MCF 10A (cell line): ENCODE measurements around the gene LTBR. TPM values are rescaled to one million over a fixed set of nuclear protein-coding genes. Genes with fewer than 3 reads are reported as not detected.
A peak's percentile ranks its signal among the peaks of the same experiment; 100 is the strongest.

Experiments used
- BruUV-seq: library from RNA; stranded (reverse); fragments of 400-500 nt; replicated peaks from 2 replicates; lab custom pipeline; 2021; lab: Mats Ljungman, UMichigan
- CTCF ChIA-PET: fragments of 300-600 bp; sonication (Branson Sonifier 250); formaldehyde crosslinking; extraction: SDS; loops from one replicate; lab custom pipeline; 2021; ENCODE audit warnings: antibody characterized with exemption, inconsistent platforms; lab: Yijun Ruan, JAX
- POLR2A ChIA-PET: fragments of 300-600, 350-650 bp; sonication (Branson Sonifier 250); formaldehyde crosslinking; extraction: SDS; loops from one replicate; lab custom pipeline; 2020; ENCODE audit warnings: antibody characterized with exemption, inconsistent platforms; lab: Yijun Ruan, JAX
- DNase-seq: peaks from one replicate; pipeline ENCODE4 v3.0.0-alpha.2; 2018; ENCODE audit not compliant: unreplicated experiment
- H3K27ac Mint-ChIP-seq: one replicate; pipeline ENCODE4 v1.8.0; 2022; ENCODE audit warnings: mild to moderate bottlenecking, low read depth, mixed read lengths; ENCODE audit not compliant: unreplicated experiment
- H3K27me3 Mint-ChIP-seq: one replicate; pipeline ENCODE4 v1.8.0; 2022; ENCODE audit warnings: mixed read lengths; ENCODE audit not compliant: insufficient read depth, unreplicated experiment
- H3K36me3 Mint-ChIP-seq: one replicate; pipeline ENCODE4 v1.8.0; 2022; ENCODE audit warnings: mild to moderate bottlenecking, moderate library complexity, mixed read lengths; ENCODE audit not compliant: insufficient read depth, unreplicated experiment
- H3K4me1 Mint-ChIP-seq: one replicate; pipeline ENCODE4 v1.8.0; 2022; ENCODE audit warnings: mixed read lengths; ENCODE audit not compliant: insufficient read depth, unreplicated experiment
- H3K4me3 Mint-ChIP-seq: one replicate; pipeline ENCODE4 v1.8.0; 2022; ENCODE audit warnings: mild to moderate bottlenecking, moderate library complexity, mixed read lengths; ENCODE audit not compliant: unreplicated experiment
- H3K9me3 Mint-ChIP-seq: one replicate; pipeline ENCODE4 v1.8.0; 2022; ENCODE audit warnings: mixed read lengths; ENCODE audit not compliant: unreplicated experiment
- intact Hi-C: fragments of 100-400 bp; cut with micrococcal nuclease; formaldehyde crosslinking; loops from 2 replicates; pipeline ENCODE4 v1.14.1; 2022
- total RNA-seq: library from RNA; stranded (reverse); gene quantifications from 2 replicates; pipeline ENCODE4 v1.2.3, GENCODE V29; 2022
- TF ChIP-seq, protein P1 (sequence below): fragments of 200-600 bp; IDR thresholded peaks from one replicate; pipeline ENCODE4 v1.8.0; 2022; ENCODE audit warnings: antibody characterized with exemption, mild to moderate bottlenecking; ENCODE audit not compliant: unreplicated experiment

LTBR gene
- total RNA-seq, 1 experiment from 2014 or later = 169 TPM

DNA sequence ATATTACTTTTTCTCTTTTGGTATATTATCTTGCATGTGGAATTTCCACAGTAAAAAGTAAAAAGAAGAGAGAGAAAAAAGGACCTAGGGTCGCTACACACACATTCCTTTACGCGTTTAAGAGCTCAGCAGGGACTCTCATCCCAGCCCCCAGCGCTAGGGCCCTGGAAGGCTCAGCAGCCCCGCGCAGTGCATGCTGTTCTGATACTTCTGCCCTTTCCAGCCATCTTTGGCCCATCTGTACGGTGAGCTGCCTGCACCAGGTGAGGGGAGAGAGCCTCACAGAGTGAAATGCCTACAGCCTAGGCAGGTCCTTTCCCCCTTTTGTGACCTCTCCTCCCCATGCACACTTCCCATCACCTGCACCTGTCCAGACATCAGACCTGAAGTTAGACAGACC is 1.6 kb upstream of the LTBR start:
- H3K4me1 Mint-ChIP-seq = peaks cover 30% of the 10 kb centered on the region
- no TSS peak for BruUV-seq
- intact Hi-C loops = no loop called here
- ChIA-PET CTCF (interaction anchor here (0.6 to 4.2 kb wide), 7 partner anchors 9 to 725 kb away, joined by 3 to 23 read pairs (median 3); partner anchors contain the start of gene SCNN1A), POLR2A (interaction anchor here (6.7 to 16.5 kb wide), 2 partner anchors 9 to 41 kb away, joined by 120 to 739 read pairs; partner anchors contain the start of genes SCNN1A and TNFRSF1A)
- DNase-seq = no peak
- no peaks in the 10 kb centered on the region for H3K9me3 Mint-ChIP-seq
- TF ChIP-seq, protein P1, sequence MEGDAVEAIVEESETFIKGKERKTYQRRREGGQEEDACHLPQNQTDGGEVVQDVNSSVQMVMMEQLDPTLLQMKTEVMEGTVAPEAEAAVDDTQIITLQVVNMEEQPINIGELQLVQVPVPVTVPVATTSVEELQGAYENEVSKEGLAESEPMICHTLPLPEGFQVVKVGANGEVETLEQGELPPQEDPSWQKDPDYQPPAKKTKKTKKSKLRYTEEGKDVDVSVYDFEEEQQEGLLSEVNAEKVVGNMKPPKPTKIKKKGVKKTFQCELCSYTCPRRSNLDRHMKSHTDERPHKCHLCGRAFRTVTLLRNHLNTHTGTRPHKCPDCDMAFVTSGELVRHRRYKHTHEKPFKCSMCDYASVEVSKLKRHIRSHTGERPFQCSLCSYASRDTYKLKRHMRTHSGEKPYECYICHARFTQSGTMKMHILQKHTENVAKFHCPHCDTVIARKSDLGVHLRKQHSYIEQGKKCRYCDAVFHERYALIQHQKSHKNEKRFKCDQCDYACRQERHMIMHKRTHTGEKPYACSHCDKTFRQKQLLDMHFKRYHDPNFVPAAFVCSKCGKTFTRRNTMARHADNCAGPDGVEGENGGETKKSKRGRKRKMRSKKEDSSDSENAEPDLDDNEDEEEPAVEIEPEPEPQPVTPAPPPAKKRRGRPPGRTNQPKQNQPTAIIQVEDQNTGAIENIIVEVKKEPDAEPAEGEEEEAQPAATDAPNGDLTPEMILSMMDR = no peak
- no peak overlapping the region for H3K27ac Mint-ChIP-seq
- no peak overlapping the region for H3K4me3 Mint-ChIP-seq
- H3K36me3 Mint-ChIP-seq = peaks cover 38% of the 10 kb centered on the region
- H3K27me3 Mint-ChIP-seq = no peaks in the 10 kb centered on the region

DNA sequence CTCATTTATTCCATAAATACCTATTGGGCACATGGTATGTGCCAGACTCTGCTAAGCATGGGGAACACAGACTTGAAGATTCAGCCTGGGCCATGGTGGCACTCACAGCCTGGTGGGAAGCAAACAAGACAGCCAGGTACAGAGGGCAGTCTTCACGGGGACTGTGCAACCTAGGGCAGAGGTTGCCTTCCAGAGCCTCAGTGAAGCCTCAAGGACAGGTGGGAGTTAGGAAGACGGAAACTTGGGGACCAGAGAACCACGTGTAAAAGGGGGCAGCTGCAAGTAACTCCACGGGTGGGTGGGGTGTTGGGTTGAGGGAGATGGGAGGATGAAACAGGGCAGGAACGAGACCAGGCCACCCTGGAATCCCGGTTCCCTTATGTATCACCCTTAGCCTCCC is 980 bp upstream of the LTBR start:
- Mint-ChIP-seq H3K4me3 (peak overlapping the region; percentile 49), H3K9me3 (no peaks in the 10 kb centered on the region), H3K4me1 (peaks cover 30% of the 10 kb centered on the region), H3K27me3 (no peaks in the 10 kb centered on the region), H3K27ac (no peak overlapping the region), H3K36me3 (peaks cover 44% of the 10 kb centered on the region)
- BruUV-seq = no TSS peak
- intact Hi-C loops = no loop called here
- CTCF ChIA-PET = interaction anchor here (0.6 to 4.2 kb wide), 9 partner anchors 10 to 724 kb away, joined by 3 to 23 read pairs (median 3); partner anchors contain the start of gene SCNN1A
- POLR2A ChIA-PET = interaction anchor here (1.0 to 16.5 kb wide), 14 partner anchors 10 to 154 kb away, joined by 3 to 739 read pairs (median 6); partner anchors contain the start of genes SCNN1A, TAPBPL and TNFRSF1A
- no peak for DNase-seq
- TF ChIP-seq, protein P1 = no peak

DNA sequence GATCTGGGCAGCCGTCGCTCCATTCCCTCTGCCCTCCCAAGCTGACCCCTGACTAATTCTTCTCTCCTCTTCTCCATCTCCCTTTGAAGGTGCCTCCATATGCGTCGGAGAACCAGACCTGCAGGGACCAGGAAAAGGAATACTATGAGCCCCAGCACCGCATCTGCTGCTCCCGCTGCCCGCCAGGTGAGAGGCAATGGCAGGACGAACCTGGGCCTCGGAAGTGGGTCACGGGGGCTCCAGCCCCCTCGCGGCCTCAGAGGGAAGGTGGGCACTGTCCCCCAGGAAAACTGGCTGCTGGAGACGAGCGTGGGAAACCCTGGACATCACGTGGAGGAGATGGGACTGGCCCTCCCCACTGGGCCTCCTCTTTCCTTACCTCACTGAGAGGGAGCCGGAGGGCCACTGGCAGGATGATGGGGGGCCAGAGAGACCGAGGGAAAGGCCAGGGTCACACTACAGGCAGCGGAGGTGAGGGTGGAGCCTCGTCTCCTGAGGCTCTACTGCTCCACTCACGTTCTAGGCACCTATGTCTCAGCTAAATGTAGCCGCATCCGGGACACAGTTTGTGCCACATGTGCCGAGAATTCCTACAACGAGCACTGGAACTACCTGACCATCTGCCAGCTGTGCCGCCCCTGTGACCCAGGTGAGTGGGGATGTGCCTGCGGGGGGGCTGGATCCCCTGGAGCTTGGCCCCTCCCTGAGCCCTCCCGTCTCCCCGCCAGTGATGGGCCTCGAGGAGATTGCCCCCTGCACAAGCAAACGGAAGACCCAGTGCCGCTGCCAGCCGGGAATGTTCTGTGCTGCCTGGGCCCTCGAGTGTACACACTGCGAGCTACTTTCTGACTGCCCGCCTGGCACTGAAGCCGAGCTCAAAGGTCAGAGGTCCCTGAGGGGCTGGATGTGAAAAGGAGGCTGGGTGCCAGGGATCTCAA is 806 bp downstream of the LTBR start:
- peak overlapping the region; percentile 94 for H3K4me3 Mint-ChIP-seq
- peaks cover 38% of the 10 kb centered on the region for H3K4me1 Mint-ChIP-seq
- H3K9me3 Mint-ChIP-seq = no peaks in the 10 kb centered on the region
- H3K36me3 Mint-ChIP-seq = peaks cover 60% of the 10 kb centered on the region
- intact Hi-C loops = loop anchor here (1.0 to 2.0 kb wide), 3 partner anchors 50 to 81 kb away; no protein-coding TSS in a partner anchor
- CTCF ChIA-PET = interaction anchor here (0.6 to 4.2 kb wide), 6 partner anchors 11 to 377 kb away, joined by 3 to 23 read pairs (median 4); partner anchors contain the start of gene SCNN1A
- TF ChIP-seq, protein P1 = no peak
- peak overlapping the region; percentile 96 for H3K27ac Mint-ChIP-seq
- POLR2A ChIA-PET = interaction anchor here (0.7 to 16.5 kb wide), 21 partner anchors 8 to 266 kb away, joined by 3 to 739 read pairs (median 5); partner anchors contain the start of genes GAPDH, NOP2, SCNN1A and TAPBPL
- H3K27me3 Mint-ChIP-seq = no peaks in the 10 kb centered on the region
- DNase-seq = peak; percentile 32
- BruUV-seq = TSS peak; percentile 28
